Measurements from ENCODE around the gene GLRB.
"Not testable (repeated sequence)": the region's sequence is repeated elsewhere in the genome, so short reads cannot be mapped to it uniquely, and the experiment has no call there.

GLRB gene

DNA sequence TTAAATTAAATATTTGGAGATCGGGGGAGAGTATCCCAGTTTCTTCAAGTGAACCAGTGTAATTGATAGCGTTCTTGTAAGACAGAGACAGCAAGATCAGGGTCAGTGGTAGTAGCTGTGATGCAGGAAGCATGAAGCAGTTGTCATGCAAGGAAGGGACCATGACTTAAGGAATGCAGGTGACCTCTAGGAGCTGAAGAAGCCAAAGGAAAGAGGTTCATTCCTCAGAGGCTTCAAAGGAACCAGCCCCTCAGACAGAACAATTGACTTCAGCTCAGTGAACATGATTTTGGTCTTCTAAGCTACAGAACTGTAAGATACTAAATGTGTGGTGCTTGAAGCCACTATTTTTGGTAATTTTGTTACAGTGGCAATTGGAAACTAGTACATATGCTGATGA, 51.6 kb downstream of the GLRB start:
- Histone ChIP-seq H3K27ac (ENCODE audit: low read depth, low read length) (no peak overlapping the region), H3K27me3 (ENCODE audit: insufficient read depth, low read length) (no peaks in the 10 kb centered on the region), H3K36me3 (ENCODE audit: insufficient read depth, low read length) (no peaks in the 10 kb centered on the region), H3K4me1 (ENCODE audit: control insufficient read depth, insufficient read depth, low read length, unreplicated experiment) (no peaks in the 10 kb centered on the region), H3K79me2 (ENCODE audit: control insufficient read depth, insufficient read depth, low read length, unreplicated experiment) (no peaks in the 10 kb centered on the region), H2AFZ (ENCODE audit: low read length, unreplicated experiment) (peak overlapping the region; percentile 35), H3K4me3 (ENCODE audit: low read depth, low read length) (no peak overlapping the region)

DNA sequence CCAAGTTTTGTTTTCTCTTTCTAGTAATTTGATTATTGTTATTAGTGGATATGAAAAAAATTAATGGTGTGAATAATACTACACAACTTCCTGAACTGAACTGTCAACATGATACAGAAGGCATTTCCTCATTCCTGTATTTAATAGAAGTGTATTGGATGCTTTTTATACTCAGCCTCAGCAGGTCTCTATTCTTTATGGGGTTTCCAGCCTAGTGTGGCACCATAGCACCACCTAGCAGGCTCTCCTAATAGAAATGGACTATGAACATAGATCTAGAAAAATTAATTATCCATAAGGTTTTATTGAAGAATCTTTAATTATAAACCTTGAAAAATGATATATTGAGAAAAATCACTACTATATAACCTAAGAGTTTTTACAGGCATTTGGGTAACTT, 52.4 kb downstream of the GLRB start:
- no peaks in the 10 kb centered on the region for H3K36me3 ChIP-seq (ENCODE audit: insufficient read depth, low read length)
- H3K4me3 ChIP-seq (ENCODE audit: low read depth, low read length): no peak overlapping the region
- no peaks in the 10 kb centered on the region for H3K4me1 ChIP-seq (ENCODE audit: control insufficient read depth, insufficient read depth, low read length, unreplicated experiment)
- no peaks in the 10 kb centered on the region for H3K27me3 ChIP-seq (ENCODE audit: insufficient read depth, low read length)
- no peak overlapping the region for H2AFZ ChIP-seq (ENCODE audit: low read length, unreplicated experiment)
- H3K79me2 ChIP-seq (ENCODE audit: control insufficient read depth, insufficient read depth, low read length, unreplicated experiment): no peaks in the 10 kb centered on the region
- no peak overlapping the region for H3K27ac ChIP-seq (ENCODE audit: low read depth, low read length)

DNA sequence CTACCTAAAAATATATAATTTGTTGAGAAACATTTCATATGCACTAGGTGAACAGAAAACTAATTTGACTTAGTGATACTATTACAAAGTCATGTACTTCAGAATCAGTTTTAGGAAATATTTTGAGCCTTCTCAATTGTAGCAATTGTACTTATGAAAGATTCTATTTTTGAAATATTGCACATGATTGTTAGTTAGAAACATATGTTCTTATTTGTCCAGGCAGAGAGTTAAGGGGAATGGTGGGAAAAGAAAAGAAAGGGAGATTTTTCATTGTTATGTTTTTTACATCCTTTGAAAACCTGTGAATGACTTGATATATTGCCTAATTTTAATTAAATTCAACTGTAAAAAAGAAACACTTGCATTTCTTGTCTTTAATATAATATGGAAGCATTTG, 66.0 kb downstream of the GLRB start:
- Histone ChIP-seq H3K36me3 (ENCODE audit: insufficient read depth, low read length) (no peaks in the 10 kb centered on the region), H3K4me3 (ENCODE audit: low read depth, low read length) (no peak overlapping the region), H3K4me1 (ENCODE audit: control insufficient read depth, insufficient read depth, low read length, unreplicated experiment) (no peaks in the 10 kb centered on the region), H3K27ac (ENCODE audit: low read depth, low read length) (no peak overlapping the region), H2AFZ (ENCODE audit: low read length, unreplicated experiment) (no peak overlapping the region), H3K79me2 (ENCODE audit: control insufficient read depth, insufficient read depth, low read length, unreplicated experiment) (no peaks in the 10 kb centered on the region), H3K27me3 (ENCODE audit: insufficient read depth, low read length) (no peaks in the 10 kb centered on the region)

DNA sequence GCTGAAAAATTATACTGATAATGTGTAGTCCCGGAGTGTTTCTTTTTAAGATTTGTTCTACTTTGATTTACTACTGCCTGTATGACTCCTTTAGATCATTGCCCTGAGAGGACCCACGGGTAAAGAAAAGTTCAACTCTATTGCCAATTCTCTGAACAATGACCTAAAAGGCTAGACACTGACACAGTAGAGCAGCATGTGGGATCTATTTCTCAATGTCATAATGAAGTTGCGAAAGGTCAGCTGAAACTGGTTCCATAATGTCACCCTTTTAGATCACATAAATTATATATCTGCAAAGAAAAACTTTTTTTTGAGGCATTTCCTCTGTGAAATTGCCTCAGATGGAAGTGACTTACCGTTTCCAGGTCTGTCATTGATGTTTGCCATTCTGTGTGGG, 67.4 kb downstream of the GLRB start:
- H3K27me3 ChIP-seq (ENCODE audit: insufficient read depth, low read length): no peaks in the 10 kb centered on the region
- H3K36me3 ChIP-seq (ENCODE audit: insufficient read depth, low read length): no peaks in the 10 kb centered on the region
- no peak overlapping the region for H3K4me3 ChIP-seq (ENCODE audit: low read depth, low read length)
- no peaks in the 10 kb centered on the region for H3K79me2 ChIP-seq (ENCODE audit: control insufficient read depth, insufficient read depth, low read length, unreplicated experiment)
- H2AFZ ChIP-seq (ENCODE audit: low read length, unreplicated experiment): no peak overlapping the region
- no peaks in the 10 kb centered on the region for H3K4me1 ChIP-seq (ENCODE audit: control insufficient read depth, insufficient read depth, low read length, unreplicated experiment)
- no peak overlapping the region for H3K27ac ChIP-seq (ENCODE audit: low read depth, low read length)

DNA sequence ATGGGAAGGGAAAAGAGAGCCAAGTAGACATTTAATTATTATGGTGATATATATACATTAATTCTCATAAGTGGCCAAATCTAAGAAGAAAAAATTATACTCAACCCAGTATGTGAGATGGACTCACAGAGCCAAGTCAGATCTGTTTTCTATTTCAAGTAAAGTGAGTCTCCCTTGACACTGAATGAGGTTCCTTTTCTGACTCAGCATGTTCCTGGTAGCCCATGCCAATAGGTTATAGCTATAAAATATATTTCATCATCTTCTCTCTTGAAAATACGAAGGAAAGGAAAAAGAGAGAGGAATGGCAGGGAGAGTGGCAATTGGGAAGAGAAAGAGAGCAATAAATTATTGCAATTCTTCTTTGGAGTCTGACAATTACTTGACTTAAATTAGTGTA, 75.8 kb downstream of the GLRB start:
- peaks cover 4% of the 10 kb centered on the region for H3K4me1 ChIP-seq (ENCODE audit: control insufficient read depth, insufficient read depth, low read length, unreplicated experiment)
- H3K36me3 ChIP-seq (ENCODE audit: insufficient read depth, low read length): no peaks in the 10 kb centered on the region
- no peak overlapping the region for H2AFZ ChIP-seq (ENCODE audit: low read length, unreplicated experiment)
- no peak overlapping the region for H3K4me3 ChIP-seq (ENCODE audit: low read depth, low read length)
- H3K79me2 ChIP-seq (ENCODE audit: control insufficient read depth, insufficient read depth, low read length, unreplicated experiment): no peaks in the 10 kb centered on the region
- H3K27ac ChIP-seq (ENCODE audit: low read depth, low read length): no peak overlapping the region
- no peaks in the 10 kb centered on the region for H3K27me3 ChIP-seq (ENCODE audit: insufficient read depth, low read length)

DNA sequence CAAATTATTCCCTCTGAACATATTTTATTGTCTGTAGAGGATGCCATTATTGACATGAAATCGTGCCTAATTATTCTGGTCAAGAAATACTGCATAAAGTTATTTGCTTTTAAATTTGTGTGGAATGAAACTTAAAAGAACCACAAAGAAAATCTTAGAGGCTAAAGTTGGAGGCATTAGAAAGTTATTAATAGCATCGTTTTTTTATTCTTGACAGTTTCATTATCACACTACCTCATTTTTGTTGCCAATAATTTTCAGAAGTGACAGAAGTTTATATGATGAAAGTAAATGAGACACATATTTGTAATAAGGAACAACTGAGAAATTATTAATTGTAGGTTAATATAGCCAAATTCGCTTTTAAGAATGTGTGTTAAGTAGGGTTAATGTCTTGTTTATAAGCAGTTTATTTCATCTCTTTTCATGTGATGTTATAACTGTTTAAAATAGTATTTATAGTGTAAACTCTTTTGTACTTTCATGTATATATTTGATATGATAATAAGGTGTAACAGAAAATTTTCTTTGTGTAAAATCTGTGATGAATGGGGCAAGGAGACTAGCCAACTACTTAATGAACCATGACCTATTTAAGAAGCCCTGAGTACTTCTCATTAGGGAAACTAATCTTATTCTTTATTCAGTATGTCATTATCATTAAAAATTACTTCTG, 90.1 kb downstream of the GLRB start:
- Histone ChIP-seq H3K36me3 (ENCODE audit: insufficient read depth, low read length) (no peaks in the 10 kb centered on the region), H3K27ac (ENCODE audit: low read depth, low read length) (no peak overlapping the region), H3K27me3 (ENCODE audit: insufficient read depth, low read length) (no peaks in the 10 kb centered on the region), H3K4me3 (ENCODE audit: low read depth, low read length) (no peak overlapping the region), H3K79me2 (ENCODE audit: control insufficient read depth, insufficient read depth, low read length, unreplicated experiment) (no peaks in the 10 kb centered on the region), H2AFZ (ENCODE audit: low read length, unreplicated experiment) (no peak overlapping the region), H3K4me1 (ENCODE audit: control insufficient read depth, insufficient read depth, low read length, unreplicated experiment) (no peaks in the 10 kb centered on the region)

DNA sequence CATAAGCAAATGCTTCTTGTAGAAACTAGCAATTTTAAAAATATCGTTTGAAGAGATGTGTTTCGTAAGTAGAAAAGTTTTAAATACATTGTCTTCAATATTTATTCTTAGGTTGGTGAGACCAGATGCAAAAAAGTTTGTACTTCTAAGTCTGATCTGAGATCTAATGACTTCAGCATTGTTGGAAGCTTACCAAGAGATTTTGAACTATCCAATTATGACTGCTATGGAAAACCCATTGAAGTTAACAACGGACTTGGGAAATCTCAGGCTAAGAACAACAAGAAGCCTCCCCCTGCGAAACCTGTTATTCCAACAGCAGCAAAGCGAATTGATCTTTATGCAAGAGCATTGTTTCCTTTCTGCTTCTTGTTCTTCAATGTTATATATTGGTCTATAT, 94.4 kb downstream of the GLRB start:
- H3K36me3 ChIP-seq (ENCODE audit: insufficient read depth, low read length): no peaks in the 10 kb centered on the region
- H3K4me1 ChIP-seq (ENCODE audit: control insufficient read depth, insufficient read depth, low read length, unreplicated experiment): no peaks in the 10 kb centered on the region
- no peak overlapping the region for H3K27ac ChIP-seq (ENCODE audit: low read depth, low read length)
- no peak overlapping the region for H3K4me3 ChIP-seq (ENCODE audit: low read depth, low read length)
- no peaks in the 10 kb centered on the region for H3K27me3 ChIP-seq (ENCODE audit: insufficient read depth, low read length)
- no peak overlapping the region for H2AFZ ChIP-seq (ENCODE audit: low read length, unreplicated experiment)
- no peaks in the 10 kb centered on the region for H3K79me2 ChIP-seq (ENCODE audit: control insufficient read depth, insufficient read depth, low read length, unreplicated experiment)

DNA sequence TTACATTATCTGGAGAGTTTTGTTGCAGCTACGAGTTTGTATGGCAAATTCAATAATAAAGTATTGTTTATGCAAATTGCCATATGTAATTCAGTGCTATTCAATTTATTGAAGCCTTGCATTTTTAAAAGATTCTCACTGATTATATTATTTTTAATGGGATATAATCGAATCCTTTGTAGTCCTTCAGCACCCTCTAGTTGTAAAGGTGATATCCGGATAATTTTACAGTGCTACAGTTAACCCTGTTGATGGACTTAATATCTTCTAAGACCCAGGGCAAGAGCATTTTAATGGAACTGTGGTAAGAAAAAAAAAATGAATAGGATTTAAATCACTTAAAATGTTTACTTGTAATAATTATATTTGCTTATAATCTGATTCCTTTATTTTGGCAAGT, 96.1 kb downstream of the GLRB start:
- Histone ChIP-seq H3K27me3 (ENCODE audit: insufficient read depth, low read length) (no peaks in the 10 kb centered on the region), H2AFZ (ENCODE audit: low read length, unreplicated experiment) (no peak overlapping the region), H3K79me2 (ENCODE audit: control insufficient read depth, insufficient read depth, low read length, unreplicated experiment) (no peaks in the 10 kb centered on the region), H3K27ac (ENCODE audit: low read depth, low read length) (no peak overlapping the region), H3K36me3 (ENCODE audit: insufficient read depth, low read length) (no peaks in the 10 kb centered on the region), H3K4me3 (ENCODE audit: low read depth, low read length) (no peak overlapping the region), H3K4me1 (ENCODE audit: control insufficient read depth, insufficient read depth, low read length, unreplicated experiment) (no peaks in the 10 kb centered on the region)

DNA sequence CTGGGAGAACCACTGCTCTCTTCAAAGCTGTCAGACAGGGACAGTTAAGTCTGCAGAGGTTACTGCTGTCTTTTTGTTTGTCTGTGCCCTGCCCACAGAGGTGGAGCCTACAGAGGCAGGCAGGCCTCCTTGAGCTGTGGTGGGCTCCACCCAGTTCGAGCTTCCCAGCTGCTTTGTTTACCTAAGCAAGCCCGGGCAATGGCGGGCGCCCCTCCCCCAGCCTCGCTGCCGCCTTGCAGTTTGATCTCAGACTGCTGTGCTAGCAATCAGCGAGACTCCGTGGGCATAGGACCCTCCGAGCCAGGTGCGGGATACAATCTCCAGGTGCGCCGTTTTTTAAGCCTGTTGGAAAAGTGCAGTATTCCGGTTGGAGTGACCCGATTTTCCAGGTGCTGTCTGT, 104.3 kb downstream of the GLRB start:
- H3K27ac ChIP-seq (ENCODE audit: low read depth, low read length); H3K4me3 ChIP-seq (ENCODE audit: low read depth, low read length); H3K36me3 ChIP-seq (ENCODE audit: insufficient read depth, low read length); H2AFZ ChIP-seq (ENCODE audit: low read length, unreplicated experiment); H3K79me2 ChIP-seq (ENCODE audit: control insufficient read depth, insufficient read depth, low read length, unreplicated experiment); H3K27me3 ChIP-seq (ENCODE audit: insufficient read depth, low read length); H3K4me1 ChIP-seq (ENCODE audit: control insufficient read depth, insufficient read depth, low read length, unreplicated experiment): not testable (repeated sequence)

DNA sequence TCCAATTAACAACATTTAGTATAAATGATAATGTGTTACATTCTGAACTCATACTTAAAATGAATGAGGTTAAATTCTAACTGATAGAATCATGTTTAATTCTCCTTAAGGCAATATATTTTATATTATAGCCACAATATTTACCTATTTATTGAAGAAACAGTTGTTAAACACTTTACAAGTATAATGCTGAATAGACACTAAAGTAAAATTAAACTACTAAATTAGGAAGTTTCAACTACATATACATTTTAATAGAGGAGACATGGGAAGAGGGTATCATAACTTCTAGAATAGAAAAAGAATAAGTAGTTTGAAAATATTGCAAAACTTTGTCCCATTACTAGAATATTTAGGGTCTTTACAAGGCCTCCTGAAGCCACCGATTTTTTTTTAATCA, 108.3 kb downstream of the GLRB start:
- H3K4me3 ChIP-seq (ENCODE audit: low read depth, low read length): no peak overlapping the region
- no peak overlapping the region for H2AFZ ChIP-seq (ENCODE audit: low read length, unreplicated experiment)

DNA sequence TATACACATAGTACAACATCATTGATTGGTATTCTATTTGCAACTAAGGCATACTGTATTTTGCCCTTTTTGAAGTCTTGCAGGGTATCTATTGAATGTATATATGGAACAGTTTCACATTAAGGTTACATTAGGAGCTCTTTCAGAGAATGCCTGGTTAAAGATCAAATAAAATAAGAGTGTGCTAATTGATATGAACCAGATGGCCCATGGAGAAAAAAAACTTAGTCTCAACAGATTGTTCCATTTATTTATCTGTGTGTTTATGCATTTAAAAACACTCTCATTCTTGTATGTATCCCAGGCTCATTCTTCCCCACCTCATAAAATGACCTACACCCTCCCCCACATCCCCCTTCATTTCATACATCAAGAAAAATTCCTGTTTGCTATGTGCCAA, 109.4 kb downstream of the GLRB start:
- Histone ChIP-seq H3K36me3 (ENCODE audit: insufficient read depth, low read length) (no peaks in the 10 kb centered on the region), H2AFZ (ENCODE audit: low read length, unreplicated experiment) (no peak overlapping the region), H3K79me2 (ENCODE audit: control insufficient read depth, insufficient read depth, low read length, unreplicated experiment) (no peaks in the 10 kb centered on the region), H3K27me3 (ENCODE audit: insufficient read depth, low read length) (no peaks in the 10 kb centered on the region), H3K4me3 (ENCODE audit: low read depth, low read length) (no peak overlapping the region), H3K27ac (ENCODE audit: low read depth, low read length) (no peak overlapping the region), H3K4me1 (ENCODE audit: control insufficient read depth, insufficient read depth, low read length, unreplicated experiment) (no peaks in the 10 kb centered on the region)

More for the DNA sequence above, 108.3 kb downstream of the GLRB start:
- Histone ChIP-seq H3K36me3 (ENCODE audit: insufficient read depth, low read length) (no peaks in the 10 kb centered on the region), H3K27ac (ENCODE audit: low read depth, low read length) (no peak overlapping the region), H3K79me2 (ENCODE audit: control insufficient read depth, insufficient read depth, low read length, unreplicated experiment) (no peaks in the 10 kb centered on the region), H3K27me3 (ENCODE audit: insufficient read depth, low read length) (no peaks in the 10 kb centered on the region), H3K4me1 (ENCODE audit: control insufficient read depth, insufficient read depth, low read length, unreplicated experiment) (no peaks in the 10 kb centered on the region)

Data from ACC112 (cell line).